ENCODE data around the gene SH3RF2. TPM values are rescaled to one million over a fixed set of nuclear protein-coding genes. Genes with fewer than 3 reads are reported as not detected.

The SH3RF2 gene
- total and polyA plus RNA-seq, 2 of the 13 experiments (the other 11 are each of a cell fraction or from before 2014, with no cell fraction given) = 2.6 to 3.7 TPM

DNA sequence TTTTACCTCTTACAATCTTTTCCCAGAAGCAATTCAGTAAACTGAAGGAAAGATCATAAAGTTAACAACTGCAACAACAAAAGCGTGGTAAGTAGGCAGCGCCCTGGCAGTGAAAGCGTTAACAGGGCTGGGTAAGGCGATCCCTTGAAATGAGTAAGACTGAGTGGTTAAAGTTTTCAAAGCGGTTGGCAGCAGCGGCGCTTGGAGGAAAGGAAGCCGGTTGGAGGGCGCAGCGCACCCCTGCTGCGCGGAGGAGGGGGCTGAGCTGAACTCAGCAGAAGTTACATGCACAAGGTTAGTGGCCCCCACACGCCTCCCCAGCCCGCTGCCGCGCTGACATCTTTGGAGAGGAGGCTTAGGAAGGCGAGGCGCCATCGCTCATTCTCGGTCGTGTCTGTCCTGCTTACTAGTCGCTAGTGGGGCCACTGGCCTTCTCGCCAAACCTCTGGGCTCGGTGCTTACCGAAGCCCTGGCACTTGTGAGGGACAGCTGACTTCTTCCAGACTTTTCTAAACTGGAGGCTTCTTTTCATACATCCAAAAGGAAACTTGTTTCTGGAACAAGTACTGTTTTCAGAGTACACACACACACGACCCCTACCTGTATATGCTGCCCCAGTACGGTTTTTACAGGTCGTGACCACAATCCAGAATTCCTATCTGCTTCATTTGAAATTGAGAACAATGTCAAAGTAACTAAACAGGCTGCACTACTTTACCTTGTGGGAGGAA lies at the start of gene SH3RF2 (continued):
- TF ChIP-seq, protein P1, sequence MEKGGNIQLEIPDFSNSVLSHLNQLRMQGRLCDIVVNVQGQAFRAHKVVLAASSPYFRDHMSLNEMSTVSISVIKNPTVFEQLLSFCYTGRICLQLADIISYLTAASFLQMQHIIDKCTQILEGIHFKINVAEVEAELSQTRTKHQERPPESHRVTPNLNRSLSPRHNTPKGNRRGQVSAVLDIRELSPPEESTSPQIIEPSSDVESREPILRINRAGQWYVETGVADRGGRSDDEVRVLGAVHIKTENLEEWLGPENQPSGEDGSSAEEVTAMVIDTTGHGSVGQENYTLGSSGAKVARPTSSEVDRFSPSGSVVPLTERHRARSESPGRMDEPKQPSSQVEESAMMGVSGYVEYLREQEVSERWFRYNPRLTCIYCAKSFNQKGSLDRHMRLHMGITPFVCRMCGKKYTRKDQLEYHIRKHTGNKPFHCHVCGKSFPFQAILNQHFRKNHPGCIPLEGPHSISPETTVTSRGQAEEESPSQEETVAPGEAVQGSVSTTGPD (CRISPR knock-in tag; IDR thresholded peaks at IDR 0.05) = no peak
- TF ChIP-seq ZEB1 (IDR thresholded peaks at IDR 0.05; ENCODE audit: insufficient replicate concordance, low read depth) = no peak
- no peak for TF ChIP-seq ZNF547 (CRISPR knock-in tag; IDR thresholded peaks at IDR 0.05)
- TF ChIP-seq ZKSCAN8 (CRISPR knock-in tag; IDR thresholded peaks at IDR 0.05; ENCODE audit: borderline replicate concordance) = 0 out of 2 replicates have a peak, but pooled peaks have one; percentile 35
- TF ChIP-seq, protein P2, sequence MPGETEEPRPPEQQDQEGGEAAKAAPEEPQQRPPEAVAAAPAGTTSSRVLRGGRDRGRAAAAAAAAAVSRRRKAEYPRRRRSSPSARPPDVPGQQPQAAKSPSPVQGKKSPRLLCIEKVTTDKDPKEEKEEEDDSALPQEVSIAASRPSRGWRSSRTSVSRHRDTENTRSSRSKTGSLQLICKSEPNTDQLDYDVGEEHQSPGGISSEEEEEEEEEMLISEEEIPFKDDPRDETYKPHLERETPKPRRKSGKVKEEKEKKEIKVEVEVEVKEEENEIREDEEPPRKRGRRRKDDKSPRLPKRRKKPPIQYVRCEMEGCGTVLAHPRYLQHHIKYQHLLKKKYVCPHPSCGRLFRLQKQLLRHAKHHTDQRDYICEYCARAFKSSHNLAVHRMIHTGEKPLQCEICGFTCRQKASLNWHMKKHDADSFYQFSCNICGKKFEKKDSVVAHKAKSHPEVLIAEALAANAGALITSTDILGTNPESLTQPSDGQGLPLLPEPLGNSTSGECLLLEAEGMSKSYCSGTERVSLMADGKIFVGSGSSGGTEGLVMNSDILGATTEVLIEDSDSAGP (CRISPR knock-in tag; IDR thresholded peaks at IDR 0.05; ENCODE audit: borderline replicate concordance) = peak; percentile 89
- no peak for TF ChIP-seq GATAD1 (CRISPR knock-in tag; IDR thresholded peaks at IDR 0.05)
- no peak for TF ChIP-seq KDM6A (CRISPR knock-in tag; IDR thresholded peaks at IDR 0.05; ENCODE audit: low read depth)
- no peak for TF ChIP-seq ZBTB3 (CRISPR knock-in tag; IDR thresholded peaks at IDR 0.05; ENCODE audit: borderline replicate concordance, low read depth)
- TF ChIP-seq RNF2 (conservative IDR thresholded peaks at IDR 0.05; ENCODE audit: low read depth) = no peak
- no peak for TF ChIP-seq ZUFSP (CRISPR knock-in tag; IDR thresholded peaks at IDR 0.05; ENCODE audit: borderline replicate concordance)
- TF ChIP-seq SETDB1 (CRISPR knock-in tag; IDR thresholded peaks at IDR 0.05; ENCODE audit: borderline replicate concordance) = no peak
- TF ChIP-seq MAFF (IDR thresholded peaks at IDR 0.05; ENCODE audit: low read depth, low read length) = no peak
- TF ChIP-seq HNRNPL (IDR thresholded peaks at IDR 0.05; ENCODE audit: low read depth, low read length) = peak; percentile 57; the same call in 1 of the 2 replicates
- peak; percentile 54; the same call in 1 of the 2 replicates for TF ChIP-seq AHDC1 (CRISPR knock-in tag; IDR thresholded peaks at IDR 0.05; ENCODE audit: borderline replicate concordance)
- peak; percentile 6; the same call in 1 of the 2 replicates for TF ChIP-seq ZFP90 (CRISPR knock-in tag; IDR thresholded peaks at IDR 0.05; ENCODE audit: borderline replicate concordance)
